ENCODE results near the gene KANK2.

Gene KANK2

GRCh38 chr19:11197291-11198174 lies at the start of gene KANK2:
KANK2 (minus strand) TSS chr19:11197545; CDS start chr19:11194511, 3,034 bp downstream.
- no peaks in the 10 kb centered on the region for H3K36me3 ChIP-seq (ENCODE audit: insufficient read depth, low read length)
- H3K9ac ChIP-seq (ENCODE audit: low read depth, low read length) = peak within 1 kb of the TSS; percentile 67
- H3K4me1 ChIP-seq (ENCODE audit: insufficient read depth, low read length) = peaks cover 16% of the 10 kb centered on the region; the same call in 1 of the 2 replicates
- H3K9me3 ChIP-seq (ENCODE audit: control insufficient read depth, insufficient read depth, low read length) = no peaks in the 10 kb centered on the region

- no peak overlapping the region for H3K9ac ChIP-seq (ENCODE audit: low read depth, low read length)
- no peaks in the 10 kb centered on the region for H3K9me3 ChIP-seq (ENCODE audit: control insufficient read depth, insufficient read depth, low read length)
- H3K36me3 ChIP-seq (ENCODE audit: insufficient read depth, low read length) = peaks cover 12% of the 10 kb centered on the region
- H3K4me1 ChIP-seq (ENCODE audit: insufficient read depth, low read length) = no peaks in the 10 kb centered on the region
Measured at GRCh38 chr19:11246941-11247340, 49.6 kb upstream of the KANK2 start.

- H3K36me3 ChIP-seq (ENCODE audit: insufficient read depth, low read length) = peaks cover 9% of the 10 kb centered on the region
- H3K9me3 ChIP-seq (ENCODE audit: control insufficient read depth, insufficient read depth, low read length) = no peaks in the 10 kb centered on the region
- no peak overlapping the region for H3K9ac ChIP-seq (ENCODE audit: low read depth, low read length)
- no peaks in the 10 kb centered on the region for H3K4me1 ChIP-seq (ENCODE audit: insufficient read depth, low read length)
Measured at GRCh38 chr19:11244846-11245589, 47.7 kb upstream of the KANK2 start.

DNA sequence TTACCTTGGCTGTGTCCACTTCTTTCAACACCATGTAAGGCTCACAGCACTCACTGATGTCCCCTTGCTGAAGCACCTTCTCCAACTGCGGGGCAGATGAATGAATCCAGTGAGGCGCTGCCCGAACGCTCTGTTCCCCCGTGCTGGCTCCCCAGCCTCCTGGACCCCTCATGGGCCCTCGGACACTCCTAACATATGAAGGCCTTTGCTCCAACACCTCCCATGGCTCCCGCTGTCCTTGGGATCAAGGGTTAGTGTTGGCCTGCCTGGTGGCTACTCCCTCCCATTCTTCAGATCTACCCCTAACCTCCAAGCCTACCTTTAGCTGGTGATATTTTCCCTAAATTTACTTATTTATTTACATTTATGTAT lies 46.4 kb upstream of the KANK2 start:
- Histone ChIP-seq H3K9me3 (ENCODE audit: control insufficient read depth, insufficient read depth, low read length) (no peaks in the 10 kb centered on the region), H3K9ac (ENCODE audit: low read depth, low read length) (no peak overlapping the region; the same call in 1 of the 2 replicates), H3K4me1 (ENCODE audit: insufficient read depth, low read length) (no peaks in the 10 kb centered on the region), H3K36me3 (ENCODE audit: insufficient read depth, low read length) (peaks cover 9% of the 10 kb centered on the region)

DNA sequence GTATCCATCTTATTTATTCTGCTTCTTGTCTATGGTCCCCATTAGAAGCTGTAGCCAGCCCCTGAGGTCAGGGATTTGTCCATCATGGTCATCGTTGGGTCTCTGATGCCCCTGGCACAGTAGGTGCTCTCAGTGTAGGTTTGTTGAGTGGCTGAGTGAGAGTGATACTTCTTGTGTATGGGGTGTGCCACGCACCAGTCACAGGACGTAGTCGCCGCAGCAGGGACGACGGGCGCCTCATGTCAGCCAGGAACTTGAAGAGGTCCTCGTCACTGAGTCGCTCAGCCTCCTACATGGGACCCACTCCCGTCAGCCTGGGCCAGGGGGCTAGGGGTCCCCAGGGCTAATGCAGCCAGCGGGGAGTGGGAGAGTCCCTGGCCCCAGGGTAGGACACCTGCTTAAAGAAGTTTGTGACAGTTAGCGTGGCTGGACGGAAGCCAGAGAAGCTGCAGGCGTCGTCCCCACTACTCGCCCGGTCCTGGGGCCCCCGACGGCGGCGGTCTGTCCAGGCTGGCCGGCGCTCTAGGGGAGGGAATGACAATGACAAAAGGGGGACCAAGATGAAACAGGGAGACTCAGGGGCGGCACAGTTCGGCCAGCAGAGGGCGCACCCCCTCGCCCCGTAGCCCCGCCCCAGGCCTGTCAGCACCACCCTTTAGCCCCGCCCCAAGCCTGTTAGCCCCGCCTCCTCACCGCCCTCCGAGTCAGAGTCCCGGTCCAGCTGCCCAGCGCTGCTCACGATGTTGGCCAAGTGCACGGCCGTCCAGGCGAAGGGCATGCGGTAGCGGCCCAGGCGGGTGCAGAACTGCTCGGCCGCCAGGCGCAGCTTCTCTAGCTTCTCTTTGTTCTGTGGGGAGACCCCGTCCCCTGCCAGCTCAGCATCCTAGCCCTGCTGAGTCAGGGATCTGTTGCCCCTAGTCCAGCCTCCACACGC lies 45.8 kb upstream of the KANK2 start:
- Histone ChIP-seq H3K4me1 (ENCODE audit: insufficient read depth, low read length) (no peaks in the 10 kb centered on the region), H3K9me3 (ENCODE audit: control insufficient read depth, insufficient read depth, low read length) (no peaks in the 10 kb centered on the region), H3K9ac (ENCODE audit: low read depth, low read length) (no peak overlapping the region; the same call in 1 of the 2 replicates), H3K36me3 (ENCODE audit: insufficient read depth, low read length) (peaks cover 9% of the 10 kb centered on the region)

DNA sequence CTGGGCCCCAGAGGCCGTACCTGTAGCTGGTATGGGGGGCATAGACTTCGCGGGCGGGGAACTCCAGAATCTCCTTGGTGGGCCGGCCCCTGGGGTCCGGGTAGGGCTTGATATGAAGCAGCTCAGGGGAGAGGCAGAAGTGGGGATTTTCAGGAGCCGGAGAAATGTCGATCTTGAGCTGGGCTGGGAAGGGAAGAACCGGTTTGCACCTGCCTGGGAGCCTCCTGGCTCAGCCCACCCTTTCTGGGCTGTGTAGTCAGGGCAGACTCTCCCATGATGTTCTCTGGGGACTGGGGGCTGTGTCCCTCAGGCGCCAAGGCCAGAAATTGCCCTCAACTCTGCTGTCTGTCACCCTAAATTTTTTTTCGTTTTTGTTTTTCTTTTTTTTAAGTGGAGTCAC lies 44.7 kb upstream of the KANK2 start:
- Histone ChIP-seq H3K4me1 (ENCODE audit: insufficient read depth, low read length) (no peaks in the 10 kb centered on the region), H3K9ac (ENCODE audit: low read depth, low read length) (no peak overlapping the region), H3K9me3 (ENCODE audit: control insufficient read depth, insufficient read depth, low read length) (no peaks in the 10 kb centered on the region), H3K36me3 (ENCODE audit: insufficient read depth, low read length) (peaks cover 9% of the 10 kb centered on the region)

DNA sequence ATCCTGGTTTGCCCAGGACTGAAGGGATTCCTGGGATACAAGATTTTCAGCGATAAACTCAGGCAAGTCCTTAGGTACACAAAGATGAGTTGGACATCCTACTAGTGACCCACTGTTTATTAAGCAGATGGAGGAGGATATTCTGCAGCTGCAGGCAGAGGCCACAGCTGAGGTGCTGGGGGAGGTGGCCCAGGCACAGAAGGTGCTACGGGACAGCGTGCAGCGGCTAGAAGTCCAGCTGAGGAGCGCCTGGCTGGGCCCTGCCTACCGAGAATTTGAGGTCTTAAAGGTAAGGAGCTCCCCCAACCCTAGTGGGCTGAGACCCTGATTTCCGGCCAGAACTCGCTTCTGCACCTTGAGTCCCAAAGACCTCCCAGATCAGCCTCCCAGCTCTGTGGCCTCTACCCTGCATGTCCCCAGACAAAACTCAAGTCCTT lies 42.7 kb upstream of the KANK2 start:
- no peaks in the 10 kb centered on the region for H3K4me1 ChIP-seq (ENCODE audit: insufficient read depth, low read length)
- peaks cover 9% of the 10 kb centered on the region for H3K36me3 ChIP-seq (ENCODE audit: insufficient read depth, low read length)
- H3K9me3 ChIP-seq (ENCODE audit: control insufficient read depth, insufficient read depth, low read length) = no peaks in the 10 kb centered on the region
- H3K9ac ChIP-seq (ENCODE audit: low read depth, low read length) = no peak overlapping the region

GRCh38 chr19:11239377-11240000 lies 42.1 kb upstream of the KANK2 start, which contains the start of gene ANGPTL8:
ANGPTL8 (plus strand) TSS chr19:11239619; CDS start chr19:11239638, 19 bp downstream.
- H3K36me3 ChIP-seq (ENCODE audit: insufficient read depth, low read length) = peaks cover 13% of the 10 kb centered on the region
- H3K9me3 ChIP-seq (ENCODE audit: control insufficient read depth, insufficient read depth, low read length) = no peaks in the 10 kb centered on the region
- no peaks in the 10 kb centered on the region for H3K4me1 ChIP-seq (ENCODE audit: insufficient read depth, low read length)
- H3K9ac ChIP-seq (ENCODE audit: low read depth, low read length) = no peak within 1 kb of the TSS

DNA sequence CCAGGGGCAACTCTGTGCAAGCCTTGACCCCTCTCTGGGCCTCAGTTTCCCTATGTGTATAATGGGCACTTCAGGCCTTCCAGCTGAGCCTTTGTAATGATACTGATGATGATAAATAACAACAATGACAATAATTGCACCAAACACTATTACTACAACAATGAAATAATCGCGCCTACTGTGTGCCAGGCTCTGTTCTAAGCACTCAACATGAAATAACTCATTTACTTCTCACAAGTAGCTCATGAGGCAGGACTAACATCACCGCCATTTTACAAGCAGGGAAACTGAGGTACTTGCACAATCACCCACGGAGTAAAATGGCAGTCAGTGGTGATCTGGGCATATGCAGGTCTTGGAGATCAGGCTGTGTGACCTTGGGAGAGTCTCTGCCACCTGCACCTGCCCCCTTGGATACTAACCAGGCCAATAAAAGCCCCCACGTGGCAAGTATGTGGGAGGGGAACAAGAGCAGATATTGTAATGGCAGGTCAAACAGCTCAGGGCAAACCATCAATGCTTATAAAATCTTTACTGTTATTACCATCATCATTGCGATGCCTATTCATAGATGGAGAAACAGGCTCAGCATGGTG lies 41.5 kb upstream of the KANK2 start:
- Histone ChIP-seq H3K9me3 (ENCODE audit: control insufficient read depth, insufficient read depth, low read length) (no peaks in the 10 kb centered on the region), H3K4me1 (ENCODE audit: insufficient read depth, low read length) (no peaks in the 10 kb centered on the region), H3K9ac (ENCODE audit: low read depth, low read length) (no peak overlapping the region), H3K36me3 (ENCODE audit: insufficient read depth, low read length) (peaks cover 13% of the 10 kb centered on the region)

DNA sequence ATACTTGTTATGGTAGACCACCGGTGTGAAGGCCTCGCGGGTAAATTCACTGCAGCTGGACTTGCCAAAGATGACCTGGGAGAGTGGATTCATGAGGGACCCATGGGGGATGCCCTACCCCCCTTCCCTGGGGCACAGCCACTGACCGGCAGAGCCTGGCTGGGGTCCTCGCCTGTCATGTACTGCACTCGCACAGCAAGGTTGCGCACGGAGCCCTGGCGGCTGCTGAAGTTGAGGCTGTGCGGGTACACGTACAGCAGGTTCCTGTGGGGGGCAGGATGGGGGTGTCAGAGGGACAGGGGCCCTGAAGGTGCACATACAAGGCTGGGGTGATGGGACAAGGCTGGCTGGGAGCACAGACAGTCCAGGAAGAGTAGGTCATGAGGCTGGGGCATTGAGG lies 40.7 kb upstream of the KANK2 start:
- H3K4me1 ChIP-seq (ENCODE audit: insufficient read depth, low read length) = no peaks in the 10 kb centered on the region
- H3K36me3 ChIP-seq (ENCODE audit: insufficient read depth, low read length) = peaks cover 12% of the 10 kb centered on the region
- H3K9me3 ChIP-seq (ENCODE audit: control insufficient read depth, insufficient read depth, low read length) = no peaks in the 10 kb centered on the region
- no peak overlapping the region for H3K9ac ChIP-seq (ENCODE audit: low read depth, low read length)

GRCh38 chr19:11237321-11237720 lies 40.0 kb upstream of the KANK2 start:
- no peak overlapping the region for H3K9ac ChIP-seq (ENCODE audit: low read depth, low read length)
- peaks cover 7% of the 10 kb centered on the region; the same call in 1 of the 2 replicates for H3K36me3 ChIP-seq (ENCODE audit: insufficient read depth, low read length)
- no peaks in the 10 kb centered on the region for H3K4me1 ChIP-seq (ENCODE audit: insufficient read depth, low read length)
- H3K9me3 ChIP-seq (ENCODE audit: control insufficient read depth, insufficient read depth, low read length) = no peaks in the 10 kb centered on the region

DNA sequence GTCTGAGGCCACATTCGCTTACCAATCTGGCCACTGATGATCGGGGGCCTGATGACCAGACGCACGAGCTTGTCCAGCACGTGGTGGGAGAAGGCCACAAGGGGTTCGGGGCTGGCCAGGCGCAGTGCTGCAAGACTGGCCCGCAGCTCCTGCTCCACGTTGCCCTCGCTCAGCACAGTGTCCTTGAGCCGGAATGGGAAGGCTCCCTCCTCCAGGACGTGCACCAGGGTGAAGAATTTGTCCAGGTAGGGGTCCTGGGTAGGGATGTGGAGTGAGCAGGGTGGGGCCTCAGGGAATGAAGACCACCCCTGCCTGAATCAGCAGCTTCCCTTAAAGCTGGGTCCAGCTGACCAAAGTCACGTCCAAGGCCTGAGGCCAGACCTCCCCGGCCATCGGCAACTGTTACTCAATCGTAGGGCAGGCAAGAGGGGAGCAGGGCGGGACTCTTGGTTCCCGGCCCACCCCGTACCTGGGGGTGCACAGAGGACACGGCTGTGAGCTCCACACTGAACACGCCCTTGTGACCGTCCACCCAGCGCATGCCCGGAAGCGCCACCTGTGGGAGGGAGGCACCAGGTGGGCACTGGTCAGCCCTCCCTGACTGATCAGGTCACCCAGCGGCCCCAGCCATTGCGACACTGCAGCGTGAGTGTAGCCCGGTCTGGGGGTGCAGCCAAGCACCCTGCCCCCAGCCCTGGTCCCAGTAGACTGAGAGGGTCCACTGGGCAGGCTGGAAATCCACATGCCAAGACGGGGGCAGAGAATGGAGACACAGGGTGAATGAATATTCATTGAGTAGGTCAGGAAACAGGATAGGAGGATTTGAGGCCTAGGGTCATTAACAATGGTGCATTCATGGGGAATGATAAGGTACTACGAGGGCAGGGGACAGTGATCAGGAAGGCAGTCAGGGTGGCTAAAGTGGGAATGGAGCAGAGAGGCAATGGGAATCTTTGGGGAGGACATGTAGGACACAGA lies 39.3 kb upstream of the KANK2 start:
- no peaks in the 10 kb centered on the region for H3K4me1 ChIP-seq (ENCODE audit: insufficient read depth, low read length)
- no peaks in the 10 kb centered on the region for H3K9me3 ChIP-seq (ENCODE audit: control insufficient read depth, insufficient read depth, low read length)
- H3K9ac ChIP-seq (ENCODE audit: low read depth, low read length) = no peak overlapping the region
- H3K36me3 ChIP-seq (ENCODE audit: insufficient read depth, low read length) = peaks cover 3% of the 10 kb centered on the region; the same call in 1 of the 2 replicates

All from ES-I3 (cell line).